GM12878 (cell line): ENCODE measurements around the gene OR10H2. TPM values are rescaled to one million over a fixed set of nuclear protein-coding genes. Genes with fewer than 3 reads are reported as not detected.

Experiments used
- ATAC-seq: fragments of 200-7000 bp; cut with Tn5 transposase; 3 replicates; pipeline ENCODE4 v1.9.1; 2020; ENCODE audit warnings: mild to moderate bottlenecking, moderate library complexity
- BruUV-seq: library from RNA; stranded (reverse); fragments of 400-500 nt; replicated peaks from 2 replicates; lab custom pipeline; 2021; lab: Mats Ljungman, UMichigan
- CTCF ChIA-PET: fragments of 300-600 bp; sonication (Branson Sonifier 250); formaldehyde crosslinking; extraction: SDS; loops from one replicate; lab custom pipeline; 2021; ENCODE audit warnings: inconsistent platforms; lab: Yijun Ruan, JAX
- POLR2A ChIA-PET: fragments of 350-600 bp; formaldehyde crosslinking; extraction: SDS; loops from one replicate; lab custom pipeline; 2021; ENCODE audit warnings: inconsistent platforms; lab: Charles Lee
- RAD21 ChIA-PET: fragments of 300-600 bp; sonication (Branson Sonifier 250); formaldehyde crosslinking; loops from one replicate; lab custom pipeline; 2023; ENCODE audit warnings: antibody characterized with exemption; ENCODE audit not compliant: unreplicated experiment; lab: Charles Lee
- SMC1A ChIA-PET: fragments of 300-600 bp; sonication (Branson Sonifier 250); formaldehyde crosslinking; loops from one replicate; lab custom pipeline; 2023; ENCODE audit not compliant: unreplicated experiment, uncharacterized antibody; lab: Charles Lee
- DNase-seq: peaks from one replicate; pipeline ENCODE4 v3.0.0-alpha.2; 2011; ENCODE audit warnings: low read depth, low spot score
- FAIRE-seq: peaks from 3 replicates; lab custom pipeline; 2011; peaks lifted over from hg19 to GRCh38; lab: Jason Lieb, UNC
- H2AFZ ChIP-seq: 2 replicates; pipeline ENCODE4 v1.6.0; 2011; ENCODE audit warnings: low read depth, low read length, control low read depth; ENCODE audit not compliant: control insufficient read depth
- H3K27ac ChIP-seq: 2 replicates; pipeline ENCODE4 v1.5.1; 2011; ENCODE audit warnings: control low read depth; ENCODE audit not compliant: control insufficient read depth, insufficient read depth
- H3K27me3 ChIP-seq, 2 experiments: replicated peaks in 1 of 2; 2 replicates each; pipeline versions ENCODE4 v1.6.0 to v1.6.1; 2011; ENCODE audit warnings: low read length in 1 of 2; ENCODE audit not compliant: control insufficient read depth in 2 of 2, insufficient read depth in 2 of 2
- H3K36me3 ChIP-seq, 2 experiments: 2 replicates each; pipeline ENCODE4 v1.5.1; 2011; ENCODE audit warnings: low read length in 1 of 2; ENCODE audit not compliant: control insufficient read depth in 2 of 2, insufficient read depth in 2 of 2
- H3K4me1 ChIP-seq: 2 replicates; pipeline ENCODE4 v1.6.1; 2011; ENCODE audit warnings: mild to moderate bottlenecking, low read length, moderate library complexity, mixed read lengths; ENCODE audit not compliant: control insufficient read depth, insufficient read depth
- H3K4me2 ChIP-seq: 2 replicates; pipeline ENCODE4 v1.6.0; 2011; ENCODE audit warnings: control low read depth; ENCODE audit not compliant: control insufficient read depth, insufficient read depth
- H3K4me3 ChIP-seq: fragments of 200-600 bp; sonication (generic); 2 replicates; pipeline ENCODE4 v1.5.1; 2016
- H3K79me2 ChIP-seq: 2 replicates; pipeline ENCODE4 v1.6.0; 2011; ENCODE audit warnings: low read length; ENCODE audit not compliant: control insufficient read depth, insufficient read depth
- H3K9ac ChIP-seq: 2 replicates; pipeline ENCODE4 v1.8.0; 2011; ENCODE audit warnings: low read length, control low read depth, mixed read lengths; ENCODE audit not compliant: control insufficient read depth, insufficient read depth
- H3K9me3 ChIP-seq: replicated peaks from 3 replicates; pipeline ENCODE4 v1.5.1; 2011; ENCODE audit warnings: mild to moderate bottlenecking, low read length; ENCODE audit not compliant: control insufficient read depth, insufficient read depth
- H4K20me1 ChIP-seq: 2 replicates; pipeline ENCODE4 v1.6.0; 2011; ENCODE audit not compliant: control insufficient read depth, insufficient read depth
- CBX5 ChIP-seq: sonication (generic); IDR thresholded peaks from 2 replicates; pipeline ENCODE4 v1.6.1; 2016; ENCODE audit warnings: low read depth, moderate library complexity, mild to moderate bottlenecking, inconsistent platforms
- JUNB ChIP-seq: IDR thresholded peaks from 2 replicates; pipeline ENCODE4 v1.6.1; 2016; ENCODE audit warnings: antibody characterized with exemption, mild to moderate bottlenecking
- KAT2A ChIP-seq: conservative IDR thresholded peaks from 2 replicates; pipeline ENCODE4 v1.6.1; 2011; ENCODE audit warnings: low read depth, low read length; ENCODE audit not compliant: control insufficient read depth
- PAX5 ChIP-seq: IDR thresholded peaks from 2 replicates; pipeline ENCODE4 v1.6.1; 2011; ENCODE audit warnings: low read depth, low read length, borderline replicate concordance
- RUNX3 ChIP-seq: IDR thresholded peaks from 2 replicates; pipeline ENCODE4 v1.6.1; 2012; ENCODE audit warnings: low read length, inconsistent platforms
- TCF3 ChIP-seq: IDR thresholded peaks from 2 replicates; pipeline ENCODE4 v1.6.1; 2012; ENCODE audit warnings: low read depth, mild to moderate bottlenecking, low read length, borderline replicate concordance; ENCODE audit not compliant: insufficient read depth
- USF1 ChIP-seq: IDR thresholded peaks from 2 replicates; pipeline ENCODE4 v1.6.1; 2011; ENCODE audit warnings: borderline replicate concordance, low read depth, mild to moderate bottlenecking, moderate library complexity, mixed read lengths, low read length; ENCODE audit not compliant: insufficient read depth; ENCODE audit errors: extremely low read length
- USF2 ChIP-seq: IDR thresholded peaks from 2 replicates; pipeline ENCODE4 v1.6.1; 2011; ENCODE audit warnings: low read depth, low read length, improper control_type of control experiment, borderline replicate concordance
- ZNF217 ChIP-seq: fragments of 450-650 bp; IDR thresholded peaks from 2 replicates; pipeline ENCODE4 v1.6.1; 2017; ENCODE audit warnings: antibody characterized with exemption, mild to moderate bottlenecking
- WGBS: methylation state at CpG from one replicate; pipeline ENCODE4 v1.1.6; 2016; ENCODE audit warnings: low lambda C conversion rate; ENCODE audit not compliant: insufficient replicate concordance, insufficient coverage; ENCODE audit errors: missing lambda C conversion rate; 5-methylcytosine and 5-hydroxymethylcytosine counted together
- in situ Hi-C: fragments of 300-500 bp; cut with MboI; formaldehyde crosslinking; loops from 9 replicates; pipeline ENCODE4 v1.14.3; 2018; ENCODE audit warnings: mixed read lengths
- intact Hi-C: fragments of 100-400 bp; cut with micrococcal nuclease; formaldehyde crosslinking; loops from one replicate; pipeline ENCODE4 v1.14.2; 2022; ENCODE audit not compliant: unreplicated experiment
- polyA plus RNA-seq, 11 experiments: library from polyadenylated mRNA; depleted of rRNA in 4 of 11; unstranded in 6 of 11; stranded (reverse) in 5 of 11; fragments of >200 nt; fragmentation: Nextera tagmentation in 4 of 11; fragmentation: Illumina TruSeq in 1 of 11; extraction: Ambion mirVana in 4 of 11; extraction: Trizol in 1 of 11; gene quantifications; 1 replicate in 1 of 11; 2 replicates in 10 of 11; pipeline versions ENCODE4 v1.2.1 to v1.2.3, GENCODE V29; 2011 to 2016; ENCODE audit warnings: inconsistent platforms in 2 of 11, missing spikeins in 2 of 11, low read depth in 1 of 11
- total RNA-seq, 4 experiments: library from RNA; depleted of rRNA in 3 of 4; stranded (reverse); fragments of >200 nt in 3 of 4; fragmentation: Illumina TruSeq in 1 of 4; extraction: Trizol in 1 of 4; gene quantifications; 2 replicates each; pipeline versions ENCODE4 v1.2.1 to v1.2.3, GENCODE V29; 2013 to 2021

The OR10H2 gene
- total and polyA plus RNA-seq, 10 of the 15 experiments (the other 5 are each of a cell fraction or from before 2014, with no cell fraction given), result not detected

DNA sequence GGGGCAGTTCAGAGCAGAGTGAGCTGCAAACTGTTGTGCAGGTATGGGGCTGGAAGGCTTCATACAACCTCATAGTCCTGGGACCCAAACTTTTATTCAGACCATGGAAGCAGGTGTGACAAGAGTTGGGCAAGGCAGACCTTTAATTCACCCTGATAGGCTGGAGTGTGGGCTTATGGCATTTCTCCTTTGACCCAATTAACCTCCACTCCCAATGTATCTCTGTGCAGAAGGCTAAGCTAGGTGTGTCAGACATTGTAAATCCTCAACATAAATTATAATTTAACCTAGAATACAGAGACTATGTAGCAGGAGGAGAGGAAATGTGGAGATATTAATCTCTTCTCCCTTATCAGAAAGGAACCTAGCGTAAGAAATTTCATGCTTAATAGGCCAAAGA is 12.2 kb upstream of the OR10H2 start:
- intact Hi-C loops (no loop called here), in situ Hi-C loops (no loop called here)
- Histone ChIP-seq H3K4me3 (no peak overlapping the region), H4K20me1 (no peaks in the 10 kb centered on the region), H3K27me3 (no peaks in the 10 kb centered on the region), H3K27ac (no peak overlapping the region), H3K4me1 (no peaks in the 10 kb centered on the region), H3K4me2 (no peak overlapping the region), H3K36me3 (no peaks in the 10 kb centered on the region), H2AFZ (no peak overlapping the region), H3K9me3 (no peaks in the 10 kb centered on the region), H3K9ac (no peak overlapping the region), H3K79me2 (no peaks in the 10 kb centered on the region)
- ChIA-PET CTCF (no interaction called here), POLR2A (no interaction called here), SMC1A (interaction anchor here (0.6 kb wide), 1 partner anchor 10 kb away, joined by 3 read pairs; no protein-coding TSS in a partner anchor), RAD21 (no interaction called here)
- no peak for TF ChIP-seq CBX5
- TF ChIP-seq RUNX3, result no peak
- no peak for TF ChIP-seq USF2
- no peak for TF ChIP-seq TCF3
- TF ChIP-seq PAX5, result no peak
- no peak for TF ChIP-seq ZNF217
- TF ChIP-seq JUNB, result no peak
- no peak for TF ChIP-seq KAT2A
- TF ChIP-seq USF1, result no peak
- no peak for DNase-seq
- ATAC-seq, result no peak
- WGBS, result 32% methylated on average over 1 of the region's 1 CpG
- FAIRE-seq, result no peak
- no TSS peak for BruUV-seq
